Measurements from ENCODE around the gene PDE11A. TPM values are rescaled to one million over a fixed set of nuclear protein-coding genes. Genes with fewer than 3 reads are reported as not detected.

Gene PDE11A
- total and polyA plus RNA-seq, 4 experiments from 2014 or later = not detected

GRCh38 chr2:177639262-177639914, 433.2 kb downstream of the PDE11A start:
- no peaks in the 10 kb centered on the region for H3K4me1 ChIP-seq (ENCODE audit: insufficient read depth, low read length)
- H3K36me3 ChIP-seq (ENCODE audit: insufficient read depth, low read length) = no peaks in the 10 kb centered on the region
- no peak overlapping the region for H3K27ac ChIP-seq (ENCODE audit: low read depth, low read length)
- no peaks in the 10 kb centered on the region for H3K4me1 Mint-ChIP-seq
- ChIA-PET CTCF (ENCODE audit: partially characterized antibody) (no interaction called here), POLR2A (ENCODE audit: partially characterized antibody) (no interaction called here)
- DNase-seq = no peak
- intact Hi-C loops (cut with micrococcal nuclease) = no loop called here
- H3K36me3 Mint-ChIP-seq = no peaks in the 10 kb centered on the region
- peaks cover 4 to 15% of the 10 kb centered on the region in 2 donors for H3K27me3 Mint-ChIP-seq
- no peaks in the 10 kb centered on the region for H3K9me3 ChIP-seq (ENCODE audit: control insufficient read depth in 1 of 2, low read length in 2 of 2)
- H3K27me3 ChIP-seq (ENCODE audit: insufficient read depth, low read length) = peaks cover 7% of the 10 kb centered on the region
- H3K9me3 Mint-ChIP-seq = peaks cover 0 to 5% (median 0%) of the 10 kb centered on the region in 8 donors
- H3K27ac Mint-ChIP-seq = no peak overlapping the region
- no peak overlapping the region for H3K4me3 Mint-ChIP-seq
- no peak overlapping the region for H3K4me3 ChIP-seq (ENCODE audit: low read length in 2 of 2)

GRCh38 chr2:177638507-177638906, 434.1 kb downstream of the PDE11A start:
- peaks cover 7% of the 10 kb centered on the region for H3K27me3 ChIP-seq (ENCODE audit: insufficient read depth, low read length)
- H3K4me1 Mint-ChIP-seq = no peaks in the 10 kb centered on the region
- no peak overlapping the region for H3K4me3 Mint-ChIP-seq
- intact Hi-C loops (cut with micrococcal nuclease) = no loop called here
- no peaks in the 10 kb centered on the region for H3K4me1 ChIP-seq (ENCODE audit: insufficient read depth, low read length)
- CTCF ChIA-PET (ENCODE audit: partially characterized antibody) = no interaction called here
- H3K4me3 ChIP-seq (ENCODE audit: low read length in 2 of 2) = no peak overlapping the region
- POLR2A ChIA-PET (ENCODE audit: partially characterized antibody) = no interaction called here
- peaks cover 0 to 5% (median 0%) of the 10 kb centered on the region in 8 donors for H3K9me3 Mint-ChIP-seq
- no peak for DNase-seq
- H3K9me3 ChIP-seq (ENCODE audit: control insufficient read depth in 1 of 2, low read length in 2 of 2) = no peaks in the 10 kb centered on the region
- H3K27ac Mint-ChIP-seq = no peak overlapping the region
- no peaks in the 10 kb centered on the region for H3K36me3 Mint-ChIP-seq
- peaks cover 4 to 15% of the 10 kb centered on the region in 2 donors for H3K27me3 Mint-ChIP-seq
- H3K27ac ChIP-seq (ENCODE audit: low read depth, low read length) = no peak overlapping the region
- no peaks in the 10 kb centered on the region for H3K36me3 ChIP-seq (ENCODE audit: insufficient read depth, low read length)

- intact Hi-C loops (cut with micrococcal nuclease) = no loop called here
- Histone ChIP-seq H3K4me3 (ENCODE audit: low read length in 2 of 2) (no peak overlapping the region), H3K27ac (ENCODE audit: low read depth, low read length) (no peak overlapping the region), H3K9me3 (ENCODE audit: control insufficient read depth in 1 of 2, low read length in 2 of 2) (no peaks in the 10 kb centered on the region), H3K4me1 (ENCODE audit: insufficient read depth, low read length) (no peaks in the 10 kb centered on the region), H3K27me3 (ENCODE audit: insufficient read depth, low read length) (peaks cover 7% of the 10 kb centered on the region), H3K36me3 (ENCODE audit: insufficient read depth, low read length) (no peaks in the 10 kb centered on the region)
- Mint-ChIP-seq H3K9me3 (peaks cover 0 to 1% (median 0%) of the 10 kb centered on the region in 8 donors), H3K36me3 (no peaks in the 10 kb centered on the region), H3K27ac (no peak overlapping the region), H3K4me1 (no peaks in the 10 kb centered on the region), H3K27me3 (peaks cover 1 to 16% of the 10 kb centered on the region in 2 donors), H3K4me3 (no peak overlapping the region)
- DNase-seq = no peak
- POLR2A ChIA-PET (ENCODE audit: partially characterized antibody) = no interaction called here
- CTCF ChIA-PET (ENCODE audit: partially characterized antibody) = interaction anchor here (1.0 kb wide), 1 partner anchor 9 kb away, joined by 3 read pairs; no protein-coding TSS in a partner anchor
These were observed 435.9 kb downstream of the PDE11A start for GRCh38 chr2:177636672-177637071.

GRCh38 chr2:177635696-177636095, 436.9 kb downstream of the PDE11A start:
- Histone ChIP-seq H3K9me3 (ENCODE audit: control insufficient read depth in 1 of 2, low read length in 2 of 2) (no peaks in the 10 kb centered on the region), H3K36me3 (ENCODE audit: insufficient read depth, low read length) (no peaks in the 10 kb centered on the region), H3K27ac (ENCODE audit: low read depth, low read length) (no peak overlapping the region), H3K4me3 (ENCODE audit: low read length in 2 of 2) (no peak overlapping the region), H3K4me1 (ENCODE audit: insufficient read depth, low read length) (no peaks in the 10 kb centered on the region), H3K27me3 (ENCODE audit: insufficient read depth, low read length) (peaks cover 7% of the 10 kb centered on the region)
- Mint-ChIP-seq H3K27ac (no peak overlapping the region), H3K4me1 (no peaks in the 10 kb centered on the region), H3K4me3 (no peak overlapping the region), H3K27me3 (peaks cover 1 to 11% of the 10 kb centered on the region in 2 donors), H3K36me3 (no peaks in the 10 kb centered on the region), H3K9me3 (peaks cover 0 to 1% (median 0%) of the 10 kb centered on the region in 8 donors)
- CTCF ChIA-PET (ENCODE audit: partially characterized antibody) = no interaction called here
- POLR2A ChIA-PET (ENCODE audit: partially characterized antibody) = no interaction called here
- no peak for DNase-seq
- intact Hi-C loops (cut with micrococcal nuclease) = no loop called here

DNA sequence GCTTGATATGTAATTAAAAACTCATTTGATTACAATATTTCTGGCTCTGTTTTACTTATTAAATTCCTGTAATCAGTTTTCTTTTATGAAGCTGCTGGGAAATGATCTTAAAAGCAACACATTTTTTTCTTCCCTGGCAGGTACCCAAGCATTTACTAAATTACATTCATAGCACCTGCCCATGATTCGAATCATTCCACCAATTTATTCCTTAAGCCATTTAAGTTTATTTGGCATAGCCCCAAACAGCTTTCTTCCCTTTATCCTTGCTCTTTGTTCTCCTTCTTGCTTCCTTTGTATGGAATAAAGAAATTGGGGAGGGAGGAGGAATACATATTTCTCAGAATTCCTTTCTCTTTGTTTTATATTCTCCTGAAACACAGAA, 438.7 kb downstream of the PDE11A start:
- Histone ChIP-seq H3K36me3 (ENCODE audit: insufficient read depth, low read length) (no peaks in the 10 kb centered on the region), H3K9me3 (ENCODE audit: control insufficient read depth in 1 of 2, low read length in 2 of 2) (no peaks in the 10 kb centered on the region), H3K27me3 (ENCODE audit: insufficient read depth, low read length) (peaks cover 7% of the 10 kb centered on the region), H3K4me3 (ENCODE audit: low read length in 2 of 2) (no peak overlapping the region), H3K4me1 (ENCODE audit: insufficient read depth, low read length) (no peaks in the 10 kb centered on the region), H3K27ac (ENCODE audit: low read depth, low read length) (no peak overlapping the region)
- H3K36me3 Mint-ChIP-seq = no peaks in the 10 kb centered on the region
- H3K4me1 Mint-ChIP-seq = no peaks in the 10 kb centered on the region
- peaks cover 9 to 17% of the 10 kb centered on the region in 2 donors for H3K27me3 Mint-ChIP-seq
- CTCF ChIA-PET (ENCODE audit: partially characterized antibody) = no interaction called here
- intact Hi-C loops (cut with micrococcal nuclease) = no loop called here
- H3K9me3 Mint-ChIP-seq = peaks cover 0 to 1% (median 0%) of the 10 kb centered on the region in 8 donors
- no peak for DNase-seq
- H3K27ac Mint-ChIP-seq = no peak overlapping the region
- POLR2A ChIA-PET (ENCODE audit: partially characterized antibody) = no interaction called here
- H3K4me3 Mint-ChIP-seq = no peak overlapping the region

GRCh38 chr2:177633111-177633510, 439.5 kb downstream of the PDE11A start:
- intact Hi-C loops (cut with micrococcal nuclease) = no loop called here
- ChIA-PET POLR2A (ENCODE audit: partially characterized antibody) (no interaction called here), CTCF (ENCODE audit: partially characterized antibody) (no interaction called here)
- Histone ChIP-seq H3K27ac (ENCODE audit: low read depth, low read length) (no peak overlapping the region), H3K4me3 (ENCODE audit: low read length in 2 of 2) (no peak overlapping the region), H3K27me3 (ENCODE audit: insufficient read depth, low read length) (peaks cover 7% of the 10 kb centered on the region), H3K4me1 (ENCODE audit: insufficient read depth, low read length) (no peaks in the 10 kb centered on the region), H3K36me3 (ENCODE audit: insufficient read depth, low read length) (no peaks in the 10 kb centered on the region), H3K9me3 (ENCODE audit: control insufficient read depth in 1 of 2, low read length in 2 of 2) (no peaks in the 10 kb centered on the region)
- Mint-ChIP-seq H3K27ac (no peak overlapping the region), H3K27me3 (peaks cover 10 to 19% of the 10 kb centered on the region in 2 donors), H3K4me3 (no peak overlapping the region), H3K9me3 (peaks cover 0 to 1% (median 0%) of the 10 kb centered on the region in 8 donors), H3K36me3 (no peaks in the 10 kb centered on the region), H3K4me1 (no peaks in the 10 kb centered on the region)
- no peak for DNase-seq

GRCh38 chr2:177631680-177632079, 440.9 kb downstream of the PDE11A start:
- Histone ChIP-seq H3K36me3 (ENCODE audit: insufficient read depth, low read length) (no peaks in the 10 kb centered on the region), H3K9me3 (ENCODE audit: control insufficient read depth in 1 of 2, low read length in 2 of 2) (no peaks in the 10 kb centered on the region), H3K4me3 (ENCODE audit: low read length in 2 of 2) (no peak overlapping the region), H3K27me3 (ENCODE audit: insufficient read depth, low read length) (peaks cover 11% of the 10 kb centered on the region), H3K27ac (ENCODE audit: low read depth, low read length) (no peak overlapping the region), H3K4me1 (ENCODE audit: insufficient read depth, low read length) (no peaks in the 10 kb centered on the region)
- ChIA-PET CTCF (ENCODE audit: partially characterized antibody) (interaction anchor here (1.1 kb wide), 1 partner anchor 29 kb away, joined by 4 read pairs; no protein-coding TSS in a partner anchor), POLR2A (ENCODE audit: partially characterized antibody) (no interaction called here)
- no peak for DNase-seq
- Mint-ChIP-seq H3K4me1 (peaks cover 0 to 1% (median 0%) of the 10 kb centered on the region in 4 donors), H3K4me3 (no peak overlapping the region), H3K27ac (no peak overlapping the region), H3K36me3 (no peaks in the 10 kb centered on the region), H3K9me3 (peaks cover 0 to 1% (median 0%) of the 10 kb centered on the region in 8 donors), H3K27me3 (peaks cover 13 to 17% of the 10 kb centered on the region in 2 donors)
- intact Hi-C loops (cut with micrococcal nuclease) = no loop called here
